HG03575 (cell line): ENCODE measurements around the gene CDKN1C.

Experiments used
- ATAC-seq: cut with Tn5 transposase; IDR thresholded peaks from one replicate; pipeline ENCODE4 v1.9.1; 2021; ENCODE audit not compliant: unreplicated experiment, insufficient number of reproducible peaks, low FRiP score; ENCODE audit errors: extremely low read depth

CDKN1C gene

DNA sequence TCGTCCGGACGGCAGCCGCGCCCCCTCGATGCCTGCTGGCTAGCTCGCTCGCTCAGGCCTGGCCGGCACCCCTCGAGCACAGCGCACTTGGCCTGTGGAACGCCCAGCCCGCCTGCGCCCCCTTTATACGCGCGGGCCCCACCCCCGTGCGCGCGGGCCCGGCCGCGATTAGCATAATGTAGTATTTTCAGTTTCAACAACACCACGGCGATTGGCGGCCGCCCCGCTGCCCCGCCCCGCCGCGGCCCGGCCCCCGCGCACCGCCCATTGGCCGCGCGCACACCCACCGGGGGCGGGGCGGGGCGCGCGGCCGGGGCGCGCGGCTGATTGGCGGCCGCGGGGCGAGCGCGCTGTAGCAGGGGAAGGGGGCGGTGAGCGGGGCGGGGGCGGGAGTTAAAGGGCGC, at the start of gene CDKN1C:
Gene CDKN1C, minus strand, starts transcription at position 98 of the 404 bp plus-strand sequence. CDS start 319 bp downstream, outside the sequence.
- ATAC-seq = no peak

DNA sequence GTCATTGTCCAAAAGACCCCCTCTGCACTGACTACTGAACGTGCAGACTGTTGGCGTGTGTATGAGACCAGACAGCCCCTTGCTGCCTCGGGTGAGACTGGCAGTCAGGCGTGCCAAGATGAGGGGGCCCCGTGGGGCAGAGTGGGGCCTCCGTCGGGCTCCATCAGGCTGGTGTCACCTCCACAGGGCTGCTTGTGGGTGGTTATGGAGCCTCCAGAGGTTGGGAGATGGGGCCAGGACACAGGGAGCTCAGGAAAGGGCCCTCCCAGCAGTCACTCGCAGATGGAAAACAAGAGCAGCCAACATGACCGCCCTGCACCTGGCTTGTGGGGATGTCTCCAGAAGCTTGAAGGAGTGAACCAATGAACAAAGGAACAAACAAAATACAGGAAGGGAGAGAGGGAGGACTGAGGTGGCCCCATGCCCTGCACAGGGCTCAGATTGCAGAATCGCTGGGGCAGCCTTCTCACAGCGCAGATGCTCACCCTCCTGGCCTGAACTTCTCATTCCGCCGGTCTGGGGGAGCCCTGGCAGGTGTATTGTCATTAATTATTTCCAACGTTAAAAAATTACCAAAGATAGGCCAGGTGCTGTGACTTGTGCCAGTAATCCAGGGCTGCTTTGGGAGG, 49.1 kb upstream of the CDKN1C start:
- ATAC-seq = no peak

GRCh38 chr11:2934021-2934550, 48.5 kb upstream of the CDKN1C start:
- no peak for ATAC-seq

GRCh38 chr11:2933375-2934020, 47.9 kb upstream of the CDKN1C start:
- no peak for ATAC-seq

DNA sequence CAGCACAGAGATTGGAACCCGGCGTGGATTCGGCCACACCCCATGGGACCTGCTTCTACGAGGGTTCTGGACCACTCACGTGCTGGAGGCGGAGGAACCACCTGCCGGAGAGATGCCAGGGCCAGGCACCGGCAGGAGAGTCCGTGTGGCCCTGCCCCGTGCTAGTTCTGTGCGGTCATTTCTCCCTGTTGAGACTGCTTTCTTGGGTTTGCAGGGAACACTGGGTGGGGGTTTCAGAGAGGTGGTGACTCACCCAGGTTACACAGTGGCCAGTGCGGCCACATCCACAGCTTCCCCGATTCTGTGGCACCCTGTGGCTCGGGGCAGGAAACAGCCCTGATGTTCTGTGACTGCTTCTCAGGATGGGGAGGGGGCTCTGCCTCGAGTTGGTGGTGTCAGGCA, 47.3 kb upstream of the CDKN1C start:
- no peak for ATAC-seq

- no peak for ATAC-seq
Measured at GRCh38 chr11:2931771-2932738, 46.5 kb upstream of the CDKN1C start.

GRCh38 chr11:2931420-2931746, 45.8 kb upstream of the CDKN1C start:
- no peak for ATAC-seq

DNA sequence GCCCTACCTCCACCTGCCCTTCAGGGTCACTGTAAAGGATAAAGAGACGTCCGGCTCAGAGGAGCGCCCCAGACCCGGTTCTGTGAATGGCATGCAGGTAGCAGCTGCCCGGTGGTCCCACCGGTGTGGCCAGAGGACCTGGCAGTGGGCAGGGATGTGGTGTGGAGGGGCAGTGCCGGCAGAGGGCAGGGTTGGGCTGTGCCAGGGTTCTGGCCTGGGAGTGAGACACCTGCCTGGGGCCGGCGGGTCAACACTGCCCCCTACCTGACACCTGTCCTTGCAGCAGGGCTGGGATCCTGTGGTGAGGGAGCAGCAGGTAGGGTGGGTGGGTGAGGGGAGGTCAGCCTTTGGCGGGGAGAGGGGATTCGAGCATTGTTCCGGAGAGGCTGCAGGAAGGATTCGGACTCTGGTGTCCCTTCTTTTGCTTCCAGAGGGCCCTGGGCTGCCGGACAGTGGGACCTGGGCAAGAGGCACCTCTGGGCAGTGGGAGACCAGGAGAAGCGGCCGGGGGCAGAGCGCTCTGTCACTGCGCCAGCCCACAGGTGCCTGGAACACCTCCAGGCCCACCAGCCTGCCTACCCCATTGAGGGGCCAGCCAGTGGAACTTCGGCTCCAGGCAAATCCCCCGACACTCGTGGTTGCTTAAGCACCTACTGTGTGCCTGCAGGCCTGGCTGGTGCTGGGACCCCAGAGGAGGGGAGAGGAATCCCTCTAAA, 45.3 kb upstream of the CDKN1C start:
- no peak for ATAC-seq

- ATAC-seq = no peak
Measured at GRCh38 chr11:2929950-2930703, 44.6 kb upstream of the CDKN1C start.

- no peak for ATAC-seq
Measured at GRCh38 chr11:2929531-2929949, 44.0 kb upstream of the CDKN1C start.

- ATAC-seq = no peak
Measured at GRCh38 chr11:2928605-2929530, 43.3 kb upstream of the CDKN1C start, which contains the start of gene PHLDA2. PHLDA2 (minus strand) TSS chr11:2929420; CDS start chr11:2929364, 56 bp downstream.

DNA sequence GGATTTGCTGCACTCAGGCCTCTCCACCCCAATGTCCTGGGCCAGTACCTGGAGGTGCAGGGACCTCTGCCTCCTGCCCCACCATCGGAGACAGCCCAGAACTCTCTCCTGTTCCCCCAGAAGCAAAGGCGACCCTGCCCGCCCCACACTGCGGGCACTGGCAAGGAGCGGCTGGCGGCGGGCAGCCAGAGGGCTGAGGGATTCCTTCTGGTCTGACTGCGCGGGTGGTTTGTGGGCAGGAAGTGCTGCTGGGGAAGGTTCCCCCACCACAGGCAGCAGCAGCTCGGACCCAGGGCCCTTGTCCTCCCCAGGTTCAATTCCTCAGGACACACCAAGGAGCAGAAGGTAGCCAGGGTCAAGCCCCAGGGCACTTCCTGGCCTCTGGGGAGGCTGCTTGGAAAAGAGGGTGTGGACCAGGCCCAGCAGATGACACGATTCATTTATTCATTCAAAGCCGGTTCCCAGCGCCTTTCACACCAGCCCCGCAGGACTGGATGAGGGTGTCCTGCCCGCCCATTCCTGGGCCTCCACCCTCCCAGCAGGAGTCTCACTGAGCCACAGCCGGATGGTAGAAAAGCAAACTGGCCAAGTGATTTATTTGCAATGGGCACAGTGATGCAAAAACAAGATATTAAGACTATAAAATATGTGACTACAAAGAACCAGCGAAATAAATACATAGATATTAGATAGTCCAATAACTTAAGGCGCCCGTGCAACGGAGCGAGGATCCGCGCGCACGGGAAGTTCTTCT, 42.5 kb upstream of the CDKN1C start:
- no peak for ATAC-seq

DNA sequence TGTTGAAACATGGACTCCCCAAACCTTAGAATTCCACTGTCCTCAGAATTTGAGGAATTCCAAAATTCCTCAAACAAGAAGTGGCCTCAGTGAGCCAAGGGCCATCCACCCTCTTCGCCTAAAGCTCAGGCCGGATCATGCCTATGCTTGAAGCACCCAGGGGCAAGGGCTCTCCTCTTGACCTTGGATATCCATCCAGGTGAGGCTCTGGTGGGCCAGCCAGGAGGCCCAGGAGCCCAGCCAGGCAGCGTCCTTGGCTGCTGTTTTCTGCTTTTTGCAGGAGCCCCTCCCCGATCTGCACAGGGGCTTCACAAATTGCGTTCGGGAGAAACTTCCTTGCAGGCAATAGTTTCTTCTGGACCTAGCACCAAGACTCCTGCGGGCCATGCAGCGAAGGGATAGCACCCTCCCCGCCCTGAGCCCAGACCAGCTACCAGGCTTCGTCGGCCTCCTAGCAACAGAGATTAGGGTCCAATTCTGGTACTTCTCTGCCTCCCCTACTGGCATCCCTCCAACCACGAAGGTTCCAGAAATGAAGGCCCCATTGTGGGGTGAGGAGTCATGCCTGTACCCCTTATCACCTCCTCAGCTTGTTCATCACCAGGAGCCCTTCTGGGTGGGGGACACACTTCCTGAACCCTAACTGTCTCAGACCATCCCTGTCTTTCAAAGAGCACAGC, 41.7 kb upstream of the CDKN1C start:
- ATAC-seq = no peak

GRCh38 chr11:2926611-2927051, 41.1 kb upstream of the CDKN1C start:
- ATAC-seq = no peak

DNA sequence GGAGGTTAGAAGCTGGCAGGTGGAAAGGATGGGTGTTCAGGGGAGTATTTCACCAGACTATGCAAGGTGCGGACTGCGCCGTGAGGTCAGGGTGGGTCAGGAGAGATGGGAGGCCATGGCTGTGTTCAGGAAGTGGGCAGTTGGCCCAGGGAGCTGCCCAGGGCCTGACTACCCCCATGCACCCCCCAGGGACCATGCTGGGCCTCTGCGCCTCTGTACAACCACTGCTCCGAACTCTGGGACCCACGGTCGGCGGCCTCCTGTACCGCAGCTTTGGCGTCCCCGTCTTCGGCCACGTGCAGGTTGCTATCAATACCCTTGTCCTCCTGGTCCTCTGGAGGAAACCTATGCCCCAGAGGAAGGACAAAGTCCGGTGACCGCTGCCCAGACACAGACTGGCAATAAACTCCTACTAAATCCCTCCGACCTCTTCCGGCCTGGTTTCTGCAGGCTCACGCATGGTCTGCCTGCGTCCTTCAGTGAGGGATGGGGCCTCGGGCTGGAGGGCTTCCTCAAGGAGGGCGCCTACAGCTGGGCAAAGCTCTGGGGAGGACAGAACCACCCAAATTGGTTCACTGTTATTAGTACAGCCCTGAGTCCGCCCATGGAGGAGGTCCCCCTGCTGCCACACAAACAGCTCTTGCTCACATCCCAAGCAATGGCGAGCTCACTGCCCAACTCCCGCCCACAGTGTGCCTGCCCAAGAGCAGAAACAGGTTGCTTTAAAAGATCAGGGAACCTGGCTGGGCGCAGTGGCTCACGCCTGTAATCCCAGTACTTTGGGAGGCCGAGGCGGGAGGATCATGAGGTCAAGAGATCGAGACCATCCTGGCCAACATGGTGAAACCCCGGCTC, 39.5 kb upstream of the CDKN1C start:
- ATAC-seq = no peak
